Keratinocyte (primary cell): ENCODE measurements around the gene RBFOX2. TPM values are rescaled to one million over a fixed set of nuclear protein-coding genes. Genes with fewer than 3 reads are reported as not detected.

Source experiments
- DNase-seq: peaks from one replicate; pipeline ENCODE4 v3.0.0-alpha.2; 2011; ENCODE audit warnings: low read depth, missing footprints, low spot score
- FAIRE-seq: peaks from 2 replicates; lab custom pipeline; 2011; peaks lifted over from hg19 to GRCh38; lab: Jason Lieb, UNC
- H2AFZ ChIP-seq: 2 replicates; pipeline ENCODE4 v1.6.0; 2012; ENCODE audit warnings: low read length, control low read depth, inconsistent platforms; ENCODE audit not compliant: control insufficient read depth
- H3K27ac ChIP-seq: 2 replicates; pipeline ENCODE4 v1.5.1; 2011; ENCODE audit warnings: low read length; ENCODE audit not compliant: control insufficient read depth, insufficient read depth
- H3K27me3 ChIP-seq: 3 replicates; pipeline ENCODE4 v1.6.0; 2011; ENCODE audit warnings: low read length; ENCODE audit not compliant: control insufficient read depth, insufficient read depth; ENCODE audit errors: extremely low read depth
- H3K36me3 ChIP-seq, 2 experiments: 2 replicates in 1 of 2; 3 replicates in 1 of 2; pipeline ENCODE4 v1.5.1; 2011; ENCODE audit warnings: low read length in 2 of 2, mild to moderate bottlenecking in 1 of 2; ENCODE audit not compliant: control insufficient read depth in 2 of 2, insufficient read depth in 2 of 2; ENCODE audit errors: extremely low read depth in 1 of 2
- H3K4me1 ChIP-seq: 3 replicates; pipeline ENCODE4 v1.5.1; 2011; ENCODE audit warnings: low read length; ENCODE audit not compliant: control insufficient read depth, insufficient read depth; ENCODE audit errors: extremely low read depth
- H3K4me2 ChIP-seq: 3 replicates; pipeline ENCODE4 v1.6.0; 2011; ENCODE audit warnings: low read depth, low read length; ENCODE audit not compliant: control insufficient read depth, insufficient read depth; ENCODE audit errors: extremely low read depth
- H3K4me3 ChIP-seq, 3 experiments: fragments of 200-600 bp in 1 of 3; sonication (generic) in 1 of 3; 2 replicates in 2 of 3; 3 replicates in 1 of 3; pipeline ENCODE4 v1.5.1; 2011 to 2016; ENCODE audit warnings: low read length in 3 of 3, mild to moderate bottlenecking in 3 of 3, control low read depth in 2 of 3, inconsistent platforms in 1 of 3, low read depth in 1 of 3, mixed read lengths in 1 of 3, mixed run types in 1 of 3, moderate library complexity in 1 of 3; ENCODE audit not compliant: control insufficient read depth in 2 of 3, insufficient read depth in 2 of 3; ENCODE audit errors: extremely low read depth in 1 of 3
- H3K79me2 ChIP-seq: 2 replicates; pipeline ENCODE4 v1.6.0; 2012; ENCODE audit warnings: low read length; ENCODE audit not compliant: control insufficient read depth, insufficient read depth
- H3K9ac ChIP-seq: 3 replicates; pipeline ENCODE4 v1.6.0; 2011; ENCODE audit warnings: low read length; ENCODE audit not compliant: control insufficient read depth, insufficient read depth; ENCODE audit errors: extremely low read depth
- H3K9me1 ChIP-seq: 3 replicates; pipeline ENCODE4 v1.6.0; 2011; ENCODE audit warnings: low read length; ENCODE audit not compliant: control insufficient read depth, insufficient read depth; ENCODE audit errors: extremely low read depth
- H3K9me3 ChIP-seq: 2 replicates; pipeline ENCODE4 v1.5.1; 2012; ENCODE audit warnings: low read depth, low read length; ENCODE audit not compliant: control insufficient read depth
- H4K20me1 ChIP-seq: 3 replicates; pipeline ENCODE4 v1.6.0; 2011; ENCODE audit warnings: low read length; ENCODE audit not compliant: control insufficient read depth, insufficient read depth; ENCODE audit errors: extremely low read depth
- CTCF ChIP-seq, 3 experiments: IDR thresholded peaks in 1 of 3; conservative IDR thresholded peaks in 1 of 3; optimal IDR thresholded peaks in 1 of 3; 2 replicates in 2 of 3; 3 replicates in 1 of 3; pipeline versions ENCODE3 to v1.5.1; 2011; ENCODE audit warnings: low read length in 3 of 3, mild to moderate bottlenecking in 3 of 3, moderate library complexity in 2 of 3, control low read depth in 1 of 3, inconsistent platforms in 1 of 3; ENCODE audit not compliant: insufficient read depth in 2 of 3; ENCODE audit errors: extremely low read depth in 1 of 3
- EZH2 ChIP-seq: IDR thresholded peaks from one replicate; pipeline ENCODE4 v1.6.1; 2012; ENCODE audit warnings: inconsistent platforms, mild to moderate bottlenecking, low read length, moderate library complexity
- dilution Hi-C: fragments of 300-500 bp; cut with MboI; formaldehyde crosslinking; loops from one replicate; pipeline ENCODE4 v1.7.0; 2020; ENCODE audit warnings: low sequenced_read_pairs; ENCODE audit not compliant: extremely low pct_ligation_motif_present
- polyA plus RNA-seq, 5 experiments: library from polyadenylated mRNA; depleted of rRNA in 3 of 5; stranded (reverse) in 3 of 5; stranded (forward) in 1 of 5; unstranded in 1 of 5; fragments of >200 nt; gene quantifications; 1 replicate in 1 of 5; 2 replicates in 3 of 5; 3 replicates in 1 of 5; pipeline versions ENCODE4 v1.2.1 to v1.2.3, GENCODE V29; 2011 to 2012; ENCODE audit warnings: missing spikeins in 2 of 5, low read depth in 1 of 5, low replicate concordance in 1 of 5

RBFOX2 gene
- polyA plus RNA-seq, 1 donor (not counting 4 experiments of a cell fraction or from before 2014, with no cell fraction given): 118 TPM

DNA sequence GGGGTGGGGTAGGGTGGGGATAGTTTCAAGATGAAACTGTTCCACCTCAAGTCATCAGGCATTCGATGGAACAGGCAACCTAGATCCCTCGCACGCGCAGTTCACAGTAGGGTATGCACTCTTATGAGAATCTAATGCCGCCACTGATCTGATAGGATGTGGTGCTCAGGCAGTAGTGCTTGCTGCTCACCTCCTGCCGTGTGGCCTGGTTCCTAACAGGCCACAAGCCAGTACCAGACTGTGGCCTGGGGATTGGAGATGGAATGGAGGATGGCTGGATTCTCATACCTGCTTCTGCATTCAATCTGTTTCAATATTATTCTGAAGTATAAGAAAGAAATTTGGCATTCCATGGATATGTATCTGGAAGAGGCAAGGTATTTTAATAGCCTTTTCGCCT lies 73.1 kb downstream of the RBFOX2 start:
- FAIRE-seq: no peak
- no peak for DNase-seq
- H3K27me3 ChIP-seq: no peaks in the 10 kb centered on the region
- dilution Hi-C loops: no loop called here
- TF ChIP-seq EZH2: no peak
- no peak for TF ChIP-seq CTCF (optimal IDR thresholded peaks at IDR 0.05 in 1 of 3, IDR thresholded peaks at IDR 0.05 in 1 of 3, conservative IDR thresholded peaks at IDR 0.05 in 1 of 3; ENCODE audit: extremely low read depth in 1 of 3, insufficient read depth in 2 of 3, low read length in 3 of 3)
- H3K9me1 ChIP-seq: peaks cover 4% of the 10 kb centered on the region
- no peak overlapping the region for H3K4me2 ChIP-seq
- H3K27ac ChIP-seq: no peak overlapping the region
- no peaks in the 10 kb centered on the region for H3K36me3 ChIP-seq
- no peak overlapping the region for H3K9ac ChIP-seq
- no peaks in the 10 kb centered on the region for H3K4me1 ChIP-seq
- H3K9me3 ChIP-seq: no peaks in the 10 kb centered on the region
- no peaks in the 10 kb centered on the region for H4K20me1 ChIP-seq
- no peak overlapping the region for H2AFZ ChIP-seq
- no peak overlapping the region for H3K4me3 ChIP-seq
- H3K79me2 ChIP-seq: peaks cover 32% of the 10 kb centered on the region

GRCh38 chr22:35952576-35952975 lies 76.0 kb downstream of the RBFOX2 start:
- DNase-seq (no peak), FAIRE-seq (no peak)
- Histone ChIP-seq H3K9me1 (no peaks in the 10 kb centered on the region), H3K4me3 (no peak overlapping the region), H3K27ac (no peak overlapping the region), H3K9ac (no peak overlapping the region), H3K4me1 (no peaks in the 10 kb centered on the region), H3K79me2 (peaks cover 18% of the 10 kb centered on the region), H3K4me2 (no peak overlapping the region), H3K9me3 (no peaks in the 10 kb centered on the region), H3K36me3 (no peaks in the 10 kb centered on the region), H3K27me3 (no peaks in the 10 kb centered on the region), H2AFZ (no peak overlapping the region), H4K20me1 (no peaks in the 10 kb centered on the region)
- dilution Hi-C loops: no loop called here
- TF ChIP-seq EZH2 (no peak), CTCF (optimal IDR thresholded peaks at IDR 0.05 in 1 of 3, IDR thresholded peaks at IDR 0.05 in 1 of 3, conservative IDR thresholded peaks at IDR 0.05 in 1 of 3; ENCODE audit: extremely low read depth in 1 of 3, insufficient read depth in 2 of 3, low read length in 3 of 3) (no peak)
